Stimulated activated CD8-positive, alpha-beta memory T cell treated with anti-CD3 and anti-CD28 coated beads, Interleukin-4, amount 100 ng/mL, for 24 hours (primary cell): ENCODE results near the gene TLE7.
A peak's percentile ranks its signal among the peaks of the same experiment; 100 is the strongest.

ENCODE experiments used
- DNase-seq: peaks from one replicate; pipeline ENCODE4 v3.0.0-alpha.2; 2020; ENCODE audit warnings: low read depth

Gene TLE7

DNA sequence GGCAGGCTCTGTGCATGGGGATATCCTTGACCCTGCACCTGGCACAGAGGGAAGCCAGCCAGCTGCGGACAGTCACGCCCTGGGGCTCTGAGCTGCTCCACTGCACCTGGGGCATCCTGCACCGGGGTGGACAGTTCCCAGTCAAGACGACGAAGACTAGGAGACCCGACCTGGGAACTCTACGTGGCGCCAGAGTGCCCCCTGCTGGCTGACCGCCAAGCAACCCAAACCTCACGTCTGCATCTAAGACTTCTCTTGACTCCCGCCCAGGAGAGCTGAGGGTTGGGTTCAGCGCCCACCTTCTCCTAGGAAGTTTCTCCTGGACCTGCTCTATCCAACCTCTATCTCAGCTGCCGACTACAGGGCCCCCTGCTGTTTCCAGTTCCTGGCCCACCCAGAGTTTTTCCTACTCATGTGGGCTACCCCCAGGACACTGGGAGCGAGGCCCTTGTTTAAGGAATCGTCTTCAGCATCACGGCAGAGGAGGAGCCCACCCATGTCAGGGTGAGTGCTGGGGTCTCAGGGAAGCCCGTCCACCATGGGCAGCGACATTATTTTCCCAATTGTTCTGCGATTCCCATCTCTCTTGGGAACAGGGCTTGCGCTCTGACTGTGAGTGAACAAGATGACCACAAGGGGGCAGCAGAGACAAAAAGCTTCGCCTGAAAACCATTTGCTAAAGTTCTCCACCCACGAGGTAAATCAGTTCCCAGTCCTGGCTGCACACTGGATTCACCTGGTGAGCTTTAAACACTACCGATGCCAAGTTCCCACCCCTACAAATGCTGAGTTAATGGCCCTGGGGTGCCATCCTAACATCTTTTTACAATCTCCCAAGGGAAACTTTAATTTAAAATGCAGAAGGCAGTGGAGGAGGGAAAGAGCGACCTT is 29.3 kb downstream of the TLE7 start:
- DNase-seq: peak; percentile 37

DNA sequence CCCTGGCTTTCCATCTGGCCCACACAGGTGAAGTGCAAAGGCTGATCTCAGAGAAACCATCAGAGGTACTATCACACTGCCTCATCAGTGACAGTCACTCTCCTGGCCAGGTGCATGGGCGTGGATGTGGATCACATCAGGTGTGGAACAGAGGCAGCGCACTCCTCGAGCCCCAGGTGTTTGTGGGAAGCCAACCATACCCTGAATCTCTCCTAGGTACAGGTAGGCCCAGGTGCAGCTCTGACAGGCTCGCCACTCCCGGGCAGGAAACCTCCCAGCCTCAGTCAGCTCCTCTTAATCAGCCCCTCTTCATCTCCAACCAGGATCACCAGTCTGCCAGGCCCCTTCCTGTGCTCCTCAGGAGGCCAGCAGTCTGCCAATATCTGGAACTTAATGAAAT is 31.7 kb downstream of the TLE7 start:
- no peak for DNase-seq

DNA sequence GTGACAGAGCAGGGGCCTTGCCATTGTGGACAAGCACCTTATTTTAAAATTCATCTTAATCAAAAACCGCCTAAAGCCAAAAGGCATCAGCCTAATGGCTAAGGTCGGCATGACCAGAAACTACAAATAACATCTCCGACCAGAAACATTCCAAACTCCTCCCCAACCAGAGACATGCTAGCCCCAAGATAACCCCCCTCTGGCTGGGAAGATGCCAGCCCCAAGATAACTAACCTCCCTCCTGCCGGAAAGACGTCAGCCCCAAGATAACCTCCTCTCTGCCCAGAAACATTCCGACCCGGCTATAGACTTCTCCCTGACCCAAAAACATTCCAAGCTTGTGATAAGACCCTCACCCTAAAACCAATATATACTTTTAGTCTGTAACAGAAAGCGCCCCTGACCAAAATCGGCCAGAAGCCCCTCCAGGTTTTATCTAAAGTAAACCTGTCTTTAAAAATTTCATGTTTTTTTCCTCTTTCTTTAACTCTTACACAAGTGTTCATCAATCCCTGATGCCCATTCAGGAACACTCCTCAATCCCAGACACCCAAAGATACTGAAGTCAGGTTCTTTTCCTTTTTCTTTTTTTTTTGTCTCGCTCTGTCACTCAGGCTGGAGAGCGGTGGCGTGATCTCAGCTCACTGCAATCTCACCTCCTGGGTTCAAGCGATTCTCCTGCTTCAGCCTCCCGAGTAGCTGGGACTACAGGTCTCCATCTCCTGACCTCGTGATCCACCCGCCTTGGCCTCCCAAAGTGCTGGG is 32.7 kb downstream of the TLE7 start:
- DNase-seq: no peak

DNA sequence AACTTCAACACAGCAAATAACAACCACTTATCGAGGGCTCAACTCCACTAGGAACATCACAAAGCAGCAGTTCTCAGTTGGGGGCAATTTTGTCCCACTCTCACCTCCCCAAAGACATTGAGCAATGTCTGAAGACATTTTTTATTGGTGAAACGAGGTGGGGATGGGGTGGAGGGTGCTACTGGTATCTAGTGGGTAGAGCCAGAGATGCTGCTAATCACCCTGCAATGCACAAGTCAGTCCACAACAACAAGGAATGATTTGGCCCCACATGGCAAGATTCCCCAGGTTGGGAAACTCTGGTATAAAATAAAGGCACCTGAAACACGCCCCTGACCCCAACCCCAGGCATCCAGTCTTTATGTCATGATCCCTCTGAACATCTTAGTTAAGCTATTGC is 33.3 kb downstream of the TLE7 start:
- no peak for DNase-seq

DNA sequence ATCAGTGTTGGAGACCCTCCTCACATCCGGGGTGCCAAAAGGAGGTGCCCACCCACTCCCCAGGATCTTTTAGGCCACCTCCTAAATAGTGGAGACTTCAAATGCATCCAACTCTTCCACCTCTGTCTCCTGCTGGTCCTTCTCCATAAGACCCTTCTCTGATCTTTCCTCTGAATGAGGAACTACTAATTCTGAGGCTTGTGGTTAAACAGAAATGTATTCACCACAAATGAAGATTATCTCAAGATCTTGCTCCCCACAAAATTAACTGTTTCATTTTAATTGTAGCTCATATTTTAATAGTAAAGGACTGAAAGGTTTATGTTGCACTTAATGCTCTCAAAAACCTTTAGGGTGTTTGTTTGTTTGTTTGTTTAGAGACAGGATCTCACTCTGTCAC is 34.1 kb downstream of the TLE7 start:
- DNase-seq: no peak

DNA sequence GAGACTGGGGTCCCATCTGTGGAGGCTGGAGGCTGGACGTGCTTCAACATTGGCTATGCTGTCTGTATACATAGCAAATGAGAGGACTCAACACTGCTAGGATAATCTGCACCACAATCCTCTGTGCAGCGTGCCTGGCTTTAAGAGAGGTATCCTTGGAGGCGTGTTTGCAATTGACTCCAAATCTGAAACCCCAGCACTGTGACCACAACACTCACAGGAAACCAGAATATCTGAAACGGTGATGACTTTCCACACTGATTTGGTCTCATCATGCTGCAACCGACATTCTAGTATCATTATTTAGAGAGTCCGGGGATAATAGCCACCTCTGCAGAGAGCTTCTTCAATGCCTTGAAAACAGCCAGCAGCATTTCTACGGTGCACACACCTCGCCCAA is 35.1 kb downstream of the TLE7 start:
- DNase-seq: no peak

DNA sequence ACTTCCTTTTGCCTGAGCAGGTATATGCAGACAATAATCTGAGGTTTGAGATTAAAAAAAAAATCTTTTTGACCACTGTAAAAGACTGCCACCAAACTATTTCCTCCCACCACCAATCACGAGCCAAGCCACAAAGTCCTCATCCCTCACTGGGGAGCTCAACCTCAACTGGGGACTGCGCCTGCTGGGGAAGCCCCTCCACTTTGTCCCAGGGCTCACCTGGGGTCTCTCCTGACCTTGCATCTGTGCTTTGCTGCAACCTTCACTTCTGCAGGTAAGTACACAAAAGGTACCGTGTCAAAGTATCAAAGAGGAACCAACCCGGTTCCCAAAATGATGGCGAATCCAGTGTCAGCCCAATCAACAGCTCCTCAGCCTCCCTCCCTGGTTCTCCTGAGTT is 35.5 kb downstream of the TLE7 start:
- DNase-seq: no peak

DNA sequence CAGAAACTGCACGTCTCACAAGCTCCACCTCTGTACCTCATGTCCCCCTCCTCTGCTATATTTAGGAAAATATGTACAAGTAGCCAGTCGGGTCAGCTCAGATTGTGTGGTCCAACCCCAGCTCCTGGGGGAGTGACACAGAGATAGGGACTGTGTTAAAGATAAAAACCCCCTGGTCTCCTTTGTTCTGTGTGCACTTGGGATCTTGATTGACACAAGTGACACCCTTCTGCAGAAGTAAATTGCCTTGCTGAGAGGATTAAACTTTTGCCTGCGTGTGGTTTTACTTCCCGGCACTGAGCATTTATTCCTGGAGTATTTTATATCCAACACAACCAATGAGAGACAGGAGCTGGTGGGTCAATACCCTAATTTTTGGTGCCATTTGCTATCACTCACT is 37.5 kb downstream of the TLE7 start:
- DNase-seq: no peak

DNA sequence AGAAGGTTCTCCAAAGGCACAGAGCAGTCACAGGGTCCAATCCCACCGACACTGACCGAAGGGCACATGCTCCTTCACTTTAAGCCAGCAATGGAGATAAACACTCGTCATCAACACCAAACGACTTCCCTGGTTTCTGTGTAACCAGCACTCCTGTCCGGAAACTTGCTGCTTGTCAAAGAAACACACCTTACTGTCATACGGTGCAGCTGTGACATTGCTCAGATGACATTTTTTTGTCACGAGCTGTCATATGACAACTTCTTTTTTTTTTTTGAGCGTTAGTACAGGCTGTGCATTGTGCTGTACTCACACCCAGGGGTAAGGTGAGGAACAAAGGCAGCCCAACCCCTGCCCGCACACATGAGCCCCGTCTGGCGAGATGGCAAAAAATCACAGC is 39.2 kb downstream of the TLE7 start:
- DNase-seq: no peak

DNA sequence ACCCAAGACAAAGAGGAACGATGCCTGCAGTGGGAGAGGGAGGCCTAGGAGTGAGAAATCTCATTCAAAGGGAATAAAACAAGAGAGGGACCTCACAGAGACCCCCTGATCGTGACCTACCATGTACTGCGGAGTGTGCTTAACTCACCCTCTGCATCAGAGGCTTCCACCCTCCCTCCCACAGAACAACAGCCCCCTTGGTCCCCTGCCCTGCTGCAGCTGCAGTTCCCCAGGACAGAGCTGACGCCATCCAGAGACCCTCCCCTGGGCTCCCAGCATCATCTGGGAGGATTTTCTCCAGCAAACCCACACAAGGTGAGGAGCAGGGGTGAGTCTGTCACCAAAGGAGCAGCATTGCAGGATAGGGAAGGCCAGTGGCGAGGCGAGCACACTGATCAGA is 39.8 kb downstream of the TLE7 start:
- no peak for DNase-seq

DNA sequence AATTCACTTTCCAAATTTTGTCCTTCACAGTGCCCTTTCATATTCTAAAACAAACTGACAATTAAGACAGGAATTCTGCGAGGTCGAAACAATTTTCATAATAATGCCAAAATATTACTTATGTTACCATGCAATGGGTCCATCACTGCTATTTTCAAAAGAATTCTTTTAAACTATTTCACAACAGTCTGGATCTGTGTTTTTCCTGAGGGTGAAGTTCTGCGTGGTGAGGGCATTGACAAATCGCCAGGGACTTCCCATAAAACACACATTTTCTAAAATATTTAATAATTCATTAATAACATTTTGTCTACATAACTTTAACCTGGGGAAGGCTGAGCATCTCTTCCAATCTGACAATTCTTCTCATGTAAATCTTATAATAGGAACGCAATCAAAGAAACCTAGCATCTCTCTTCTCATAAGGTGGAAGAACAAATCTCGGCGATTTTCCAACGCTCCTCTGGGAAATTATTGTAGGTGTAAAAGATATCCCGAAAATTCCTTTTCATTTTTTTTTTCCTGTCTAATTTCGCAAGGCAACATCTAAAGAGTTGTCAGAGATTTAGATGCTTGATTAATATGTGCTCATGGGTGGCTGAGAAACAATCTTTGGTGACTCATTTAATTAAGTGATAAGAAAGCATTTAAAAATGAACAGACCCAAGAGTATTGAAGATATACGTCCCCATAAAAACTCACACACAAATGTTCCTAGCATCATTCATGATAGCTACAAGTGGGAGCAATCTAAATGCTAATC is 41.9 kb downstream of the TLE7 start:
- DNase-seq: no peak

DNA sequence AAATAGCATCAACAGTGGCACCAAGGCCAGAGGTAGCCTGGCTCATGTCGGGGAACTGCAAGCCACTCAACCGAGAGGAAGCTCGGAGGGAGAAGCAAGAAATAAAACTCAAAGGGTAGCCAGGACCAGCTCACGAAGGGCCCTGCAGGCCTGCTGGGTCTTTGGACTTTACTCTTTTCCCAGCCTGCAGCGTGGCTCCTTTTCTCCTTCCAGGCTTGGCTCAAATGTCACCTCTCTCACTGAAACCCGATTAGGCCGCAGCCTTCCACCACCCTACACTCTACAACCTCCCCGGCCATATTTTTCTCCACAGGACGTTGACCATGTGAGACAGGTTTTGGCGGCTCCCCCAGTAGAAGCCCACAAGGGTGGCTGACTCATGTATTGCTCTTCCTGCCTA is 45.3 kb downstream of the TLE7 start:
- no peak for DNase-seq

DNA sequence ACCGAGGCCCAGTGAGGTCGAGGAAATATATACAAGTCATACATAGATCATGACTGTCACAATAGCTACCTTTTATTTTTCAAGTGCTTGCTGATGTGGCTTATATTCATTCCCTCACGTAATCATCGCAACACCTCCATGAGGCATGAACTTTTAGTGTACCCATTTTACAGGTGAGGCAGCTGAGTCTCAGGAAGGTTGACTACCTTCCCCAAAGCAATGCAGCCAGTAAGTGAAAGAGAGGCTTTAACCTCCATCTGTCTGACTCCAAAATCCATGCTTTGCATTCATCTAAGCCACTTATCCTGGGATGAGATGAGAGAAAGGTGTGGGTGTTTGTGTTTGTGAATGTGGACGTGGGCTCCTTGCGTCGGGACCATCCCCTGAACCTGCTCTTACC is 52.5 kb downstream of the TLE7 start:
- DNase-seq: no peak

DNA sequence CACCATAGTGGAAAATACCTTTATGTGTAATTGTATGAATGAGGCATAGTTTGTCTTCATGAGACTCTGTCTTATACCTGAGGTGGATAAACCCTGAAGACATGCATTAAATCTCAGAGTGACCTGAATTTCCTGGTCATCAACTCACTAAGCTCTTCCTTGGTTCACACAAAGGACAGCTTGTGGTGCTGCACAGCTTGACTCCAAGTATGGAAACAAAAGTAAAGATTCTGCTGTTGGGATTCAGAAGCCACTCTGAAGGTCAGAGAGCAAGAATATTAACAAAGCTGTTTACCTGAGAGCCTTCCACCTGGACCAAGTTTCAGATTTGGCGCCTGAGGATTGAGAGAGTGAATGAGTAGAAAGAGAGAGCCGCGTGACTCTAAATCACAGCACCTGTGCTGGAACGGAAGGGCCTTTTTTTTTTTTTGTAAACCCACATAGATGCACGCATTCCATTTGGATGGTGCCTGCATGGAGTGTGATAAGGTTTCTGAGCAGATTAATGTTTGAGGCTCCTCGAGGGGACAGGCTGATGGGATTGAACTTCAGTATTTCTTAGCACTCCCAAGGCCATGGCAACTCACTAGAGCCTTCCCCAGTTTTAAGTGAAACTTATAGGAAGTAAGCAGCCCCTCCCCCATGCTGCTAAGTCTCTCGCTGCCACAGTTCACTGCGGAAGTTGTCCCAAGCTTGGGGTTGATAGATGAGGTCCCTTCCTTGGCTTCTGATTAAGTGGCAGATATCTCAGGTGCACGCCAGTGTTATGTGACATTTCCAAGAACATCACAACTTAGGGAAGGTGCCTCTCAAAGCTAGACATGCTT is 54.6 kb downstream of the TLE7 start:
- no peak for DNase-seq

DNA sequence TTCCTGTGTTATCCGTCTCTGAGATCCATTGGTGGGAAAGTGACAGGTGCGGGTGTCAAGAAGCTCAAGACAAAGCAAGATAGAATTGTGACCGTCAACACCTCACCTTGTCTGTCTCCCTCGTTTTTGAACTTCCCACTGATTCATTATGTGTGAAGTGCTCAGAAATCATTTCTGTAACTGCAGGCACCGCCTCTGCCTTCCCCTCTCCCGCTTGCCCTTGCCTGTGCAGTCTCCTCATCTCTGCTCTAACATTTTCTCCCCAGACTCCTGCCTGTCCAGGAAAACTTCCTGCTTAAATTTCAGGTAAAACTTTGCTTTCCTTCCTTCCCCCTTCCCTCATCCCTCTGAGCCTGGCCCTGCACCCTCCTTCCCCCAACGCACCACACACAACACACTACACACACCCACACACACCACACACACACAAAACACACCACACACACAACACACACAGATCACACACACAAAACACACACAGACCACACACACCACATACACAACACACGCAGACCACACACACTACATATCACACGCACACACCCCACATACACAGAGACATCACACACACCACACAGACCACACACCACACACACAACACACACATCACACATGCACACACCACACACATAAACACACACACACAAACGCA is 57.7 kb downstream of the TLE7 start:
- DNase-seq: no peak

DNA sequence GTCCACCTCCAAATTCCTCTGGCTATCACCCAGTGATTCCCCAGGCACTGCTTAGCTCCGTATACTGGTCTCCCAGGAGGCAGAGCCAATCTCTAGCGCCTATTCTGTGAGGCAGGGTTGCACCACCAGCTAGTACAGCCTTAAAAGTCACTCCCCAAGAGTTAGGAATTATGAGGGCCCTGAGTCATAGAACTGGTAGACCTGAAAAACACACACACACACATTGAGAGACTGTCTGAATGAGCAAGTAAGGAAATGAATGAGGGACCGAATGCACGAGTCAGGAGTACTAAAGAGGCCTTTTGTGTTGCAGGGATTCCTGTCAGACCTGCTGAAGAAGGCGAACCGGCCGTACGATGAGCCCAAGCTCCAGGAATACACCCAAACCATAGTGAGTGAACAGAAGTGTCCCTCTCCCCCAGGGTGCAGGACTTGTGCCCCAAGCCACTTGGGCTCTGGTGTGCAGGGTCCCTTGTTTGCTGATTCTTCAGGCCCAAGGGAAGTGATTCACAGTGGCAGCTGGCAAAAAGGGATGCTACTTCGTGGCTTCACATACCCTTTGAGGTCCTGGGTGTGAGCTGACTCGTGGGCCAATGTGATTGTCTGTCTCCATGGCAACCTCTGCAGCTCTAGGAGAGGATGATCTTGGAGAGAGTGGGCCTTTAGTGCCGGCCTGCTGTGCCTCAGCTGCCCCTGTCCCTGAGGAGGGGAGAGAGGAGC is 58.6 kb downstream of the TLE7 start:
- no peak for DNase-seq

DNA sequence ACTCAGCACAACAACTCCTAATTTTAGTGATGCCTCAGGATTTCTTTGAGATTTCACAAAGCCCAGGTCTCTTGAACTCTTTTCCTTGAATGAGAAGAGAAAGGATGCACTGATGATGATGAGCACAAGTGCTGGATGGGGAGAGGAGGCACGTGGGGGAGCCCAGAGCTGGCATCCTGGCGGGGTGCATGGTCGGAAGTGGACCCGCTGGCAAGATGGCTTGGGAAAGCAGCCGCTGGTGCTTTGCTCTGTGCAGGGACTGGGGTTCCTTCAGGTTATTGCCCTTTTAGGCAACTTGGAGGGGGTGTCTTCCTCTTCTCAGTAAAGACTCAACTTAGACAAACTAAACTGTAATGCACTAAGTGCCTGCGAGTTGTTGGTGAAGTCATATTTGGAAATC is 61.0 kb downstream of the TLE7 start:
- DNase-seq: no peak
